ENCODE measurements around the gene C19orf81. TPM values are rescaled to one million over a fixed set of nuclear protein-coding genes. Genes with fewer than 3 reads are reported as not detected.
A peak's percentile ranks its signal among the peaks of the same experiment; 100 is the strongest.

The C19orf81 gene
- total and polyA plus RNA-seq, 9 of the 15 experiments (the other 6 are each of a cell fraction or from before 2014, with no cell fraction given), result 2.5 to 42.9 (median 33.0) TPM; not detected in 4

GRCh38 chr19:50654882-50655281 is 5.6 kb downstream of the C19orf81 start (continued):
- TF ChIP-seq ZSCAN32 (CRISPR knock-in tag; IDR thresholded peaks at IDR 0.05) (no peak), CBFA2T2 (conservative IDR thresholded peaks at IDR 0.05) (0 out of 2 replicates have a peak, but pooled peaks have one; percentile 7), NR4A1 (CRISPR knock-in tag; IDR thresholded peaks at IDR 0.05) (no peak), NR4A1 (tag; IDR thresholded peaks at IDR 0.05) (peak; percentile 51; the same call in 1 of the 2 replicates)

GRCh38 chr19:50657222-50657669 is 8.0 kb downstream of the C19orf81 start:
- ChIA-PET POLR2A (interaction anchor here (1.1 kb wide), 1 partner anchor 26 kb away, joined by 3 read pairs; no protein-coding TSS in a partner anchor), CTCF (ENCODE audit: low intra/inter-chr PET ratio) (no interaction called here)
- Histone ChIP-seq H3K36me3 (ENCODE audit: control insufficient read depth, insufficient read depth, low read length) (no peaks in the 10 kb centered on the region), H3K9ac (ENCODE audit: insufficient read depth in 1 of 2, low read depth in 2 of 2, low read length in 2 of 2) (peak overlapping the region; percentile 60 to 98), H3K4me1 (replicated peaks in 1 of 2; ENCODE audit: control insufficient read depth in 2 of 2, insufficient read depth in 2 of 2, low read length in 2 of 2) (peaks cover 20 to 48% of the 10 kb centered on the region in 2 experiments), H3K9me1 (ENCODE audit: control insufficient read depth, insufficient read depth, low read length) (no peaks in the 10 kb centered on the region), H3K27ac (ENCODE audit: extremely low read depth, low read depth, low read length) (peak overlapping the region; percentile 98), H3K4me2 (ENCODE audit: insufficient read depth, low read length) (peak overlapping the region; percentile 89), H3K79me2 (ENCODE audit: control insufficient read depth, insufficient read depth, low read length) (peaks cover 14% of the 10 kb centered on the region; the same call in 2 of the 3 replicates), H3K27me3 (ENCODE audit: control insufficient read depth in 2 of 2, insufficient read depth in 2 of 2, low read length in 2 of 2) (no peaks in the 10 kb centered on the region; a peak in 1 of 5 replicates), H4K20me1 (replicated peaks; ENCODE audit: control insufficient read depth, insufficient read depth, low read length) (peaks cover 3% of the 10 kb centered on the region; the same call in 1 of the 2 replicates), H3K9me3 (replicated peaks; ENCODE audit: control insufficient read depth, insufficient read depth, low read depth, low read length) (no peaks in the 10 kb centered on the region), H2AFZ (ENCODE audit: low read depth, low read length) (peak overlapping the region; percentile 61), H3K4me3 (peak overlapping the region; percentile 63)
- intact Hi-C loops (cut with micrococcal nuclease), result loop anchor here (5.0 kb wide), 2 partner anchors 280 to 295 kb away; partner anchors contain the start of gene NR1H2
- BruUV-seq (replicated peaks), result TSS peak; percentile 92
- peak in 2 of 4 experiments; percentile 44 to 50 for DNase-seq (ENCODE audit: extremely low read depth in 1 of 4, low spot score in 3 of 4)
- WGBS (ENCODE audit: insufficient coverage, low coverage, missing lambda C conversion rate), result 4% methylated on average over 6 of the region's 6 CpGs
- FAIRE-seq, result peak; percentile 59
- ATAC-seq, result no peak
- in situ Hi-C loops (cut with MboI), result no loop called here
- no peak for TF ChIP-seq NFXL1 (CRISPR knock-in tag; IDR thresholded peaks at IDR 0.05)
- TF ChIP-seq, protein P1, sequence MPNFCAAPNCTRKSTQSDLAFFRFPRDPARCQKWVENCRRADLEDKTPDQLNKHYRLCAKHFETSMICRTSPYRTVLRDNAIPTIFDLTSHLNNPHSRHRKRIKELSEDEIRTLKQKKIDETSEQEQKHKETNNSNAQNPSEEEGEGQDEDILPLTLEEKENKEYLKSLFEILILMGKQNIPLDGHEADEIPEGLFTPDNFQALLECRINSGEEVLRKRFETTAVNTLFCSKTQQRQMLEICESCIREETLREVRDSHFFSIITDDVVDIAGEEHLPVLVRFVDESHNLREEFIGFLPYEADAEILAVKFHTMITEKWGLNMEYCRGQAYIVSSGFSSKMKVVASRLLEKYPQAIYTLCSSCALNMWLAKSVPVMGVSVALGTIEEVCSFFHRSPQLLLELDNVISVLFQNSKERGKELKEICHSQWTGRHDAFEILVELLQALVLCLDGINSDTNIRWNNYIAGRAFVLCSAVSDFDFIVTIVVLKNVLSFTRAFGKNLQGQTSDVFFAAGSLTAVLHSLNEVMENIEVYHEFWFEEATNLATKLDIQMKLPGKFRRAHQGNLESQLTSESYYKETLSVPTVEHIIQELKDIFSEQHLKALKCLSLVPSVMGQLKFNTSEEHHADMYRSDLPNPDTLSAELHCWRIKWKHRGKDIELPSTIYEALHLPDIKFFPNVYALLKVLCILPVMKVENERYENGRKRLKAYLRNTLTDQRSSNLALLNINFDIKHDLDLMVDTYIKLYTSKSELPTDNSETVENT (CRISPR knock-in tag; IDR thresholded peaks at IDR 0.05), result no peak
- no peak for TF ChIP-seq NR2F6 (CRISPR knock-in tag; IDR thresholded peaks at IDR 0.05)
- TF ChIP-seq, protein P2, sequence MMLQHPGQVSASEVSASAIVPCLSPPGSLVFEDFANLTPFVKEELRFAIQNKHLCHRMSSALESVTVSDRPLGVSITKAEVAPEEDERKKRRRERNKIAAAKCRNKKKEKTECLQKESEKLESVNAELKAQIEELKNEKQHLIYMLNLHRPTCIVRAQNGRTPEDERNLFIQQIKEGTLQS (IDR thresholded peaks at IDR 0.05), result peak; percentile 85
- TF ChIP-seq, protein P2 (CRISPR knock-in tag; conservative IDR thresholded peaks at IDR 0.05), result no peak
- no peak for TF ChIP-seq STAT5B (CRISPR knock-in tag; IDR thresholded peaks at IDR 0.05)
- TF ChIP-seq BHLHE40 (IDR thresholded peaks at IDR 0.05; ENCODE audit: low read length), result peak; percentile 76
- TF ChIP-seq ZFPM2 (CRISPR knock-in tag; IDR thresholded peaks at IDR 0.05), result no peak
- TF ChIP-seq BCL6 (CRISPR knock-in tag; IDR thresholded peaks at IDR 0.05), result no peak
- peak; percentile 79 for TF ChIP-seq USF2 (CRISPR knock-in tag; IDR thresholded peaks at IDR 0.05)
- no peak for TF ChIP-seq ZNF551 (CRISPR knock-in tag; IDR thresholded peaks at IDR 0.05)
- TF ChIP-seq POLR2H (tag; IDR thresholded peaks at IDR 0.05; ENCODE audit: low read depth), result peak; percentile 56; the same call in 1 of the 2 replicates

Data from K562 (cell line).